Lung (tissue), 12 donors: ENCODE data around the gene KCTD17. TPM values are rescaled to one million over a fixed set of nuclear protein-coding genes. Genes with fewer than 3 reads are reported as not detected.

Experiments used
- ATAC-seq: fragments of 200-7000 bp; cut with Tn5 transposase; one replicate; pipeline ENCODE4 v1.9.1; 2020; ENCODE audit warnings: moderate number of reproducible peaks; ENCODE audit not compliant: insufficient read depth, low FRiP score
- DNase-seq, 3 donors: peaks; one replicate each; pipeline ENCODE4 v3.0.0-alpha.2; 2013 to 2017
- H3K27ac ChIP-seq, 2 donors: one replicate each; pipeline ENCODE4 v1.5.1; 2013; ENCODE audit warnings: mild to moderate bottlenecking in 2 of 2, moderate library complexity in 2 of 2, control low read depth in 1 of 2, inconsistent platforms in 1 of 2, low read depth in 1 of 2, low read length in 1 of 2
- H3K27me3 ChIP-seq, 3 donors: one replicate each; pipeline ENCODE4 v1.5.1; 2013; ENCODE audit warnings: low read length in 2 of 3; ENCODE audit not compliant: control insufficient read depth in 3 of 3, insufficient read depth in 3 of 3
- H3K36me3 ChIP-seq, 4 donors: one replicate each; pipeline ENCODE4 v1.5.1; 2013; ENCODE audit warnings: low read length in 4 of 4, mild to moderate bottlenecking in 1 of 4, moderate library complexity in 1 of 4; ENCODE audit not compliant: control insufficient read depth in 4 of 4, insufficient read depth in 4 of 4
- H3K4me1 ChIP-seq, 5 donors: one replicate each; pipeline ENCODE4 v1.5.1; 2013; ENCODE audit warnings: low read length in 5 of 5, mild to moderate bottlenecking in 2 of 5, moderate library complexity in 1 of 5; ENCODE audit not compliant: control insufficient read depth in 5 of 5, insufficient read depth in 5 of 5
- H3K4me3 ChIP-seq: one replicate; pipeline ENCODE4 v1.5.1; 2013; ENCODE audit warnings: mild to moderate bottlenecking, control low read depth, moderate library complexity
- H3K9ac ChIP-seq, 2 donors: one replicate each; pipeline ENCODE4 v1.5.1; 2013; ENCODE audit warnings: low read length in 2 of 2, control low read depth in 1 of 2; ENCODE audit not compliant: insufficient read depth in 1 of 2
- H3K9me3 ChIP-seq, 4 donors: one replicate each; pipeline ENCODE4 v1.5.1; 2013; ENCODE audit warnings: low read length in 3 of 4, mild to moderate bottlenecking in 1 of 4, moderate library complexity in 1 of 4; ENCODE audit not compliant: control insufficient read depth in 4 of 4, insufficient read depth in 3 of 4
- CTCF ChIP-seq: IDR thresholded peaks from 2 replicates; pipeline ENCODE4 v1.5.1; 2012; ENCODE audit warnings: mild to moderate bottlenecking; ENCODE audit errors: control extremely low read depth, extremely low read depth
- WGBS, 2 donors: extraction: QIAGEN DNeasy Blood & Tissue Kit; methylation state at CpG; one replicate each; pipeline ENCODE4 v1.1.7; 2013; 5-methylcytosine and 5-hydroxymethylcytosine counted together
- polyA plus RNA-seq, 2 donors: library from polyadenylated mRNA; stranded (reverse); fragments of 200-250 nt; gene quantifications; one replicate each; pipeline ENCODE4 v1.2.1, GENCODE V29; 2013
- total RNA-seq, 2 donors: library from RNA; depleted of rRNA in 1 of 2; stranded (reverse); fragments of >200 nt in 1 of 2; gene quantifications; one replicate each; pipeline ENCODE4 v1.2.1, GENCODE V29; 2014 to 2021
- donor health status: control.
- donor health status: control.
- donor health status: Bipolar disorder and iron deficiency.
- donor health status: healthy.
- donor health status: DM: yes; HTN: yes; CAD: no.

The KCTD17 gene
- total and polyA plus RNA-seq, 4 donors, result 9.7 to 26.0 (median 18.3) TPM

- TF ChIP-seq CTCF, result no peak
- no peaks in the 10 kb centered on the region for H3K9me3 ChIP-seq
These were observed 35.2 kb upstream of the KCTD17 start for GRCh38 chr22:37016134-37016910.

GRCh38 chr22:37017356-37017755 is 34.2 kb upstream of the KCTD17 start:
- no peak for DNase-seq
- WGBS, 2 donors, result 87 to 92% methylated on average over 10 of the region's 10 CpGs

More at GRCh38 chr22:37016134-37016910, 35.2 kb upstream of the KCTD17 start:
- H3K36me3 ChIP-seq, result peaks cover 0 to 10% (median 0%) of the 10 kb centered on the region in 4 donors
- H3K4me3 ChIP-seq, result no peak overlapping the region
- H3K27ac ChIP-seq, result no peak overlapping the region
- ATAC-seq (no peak), DNase-seq (peak in 2 of 3 donors; percentile 14 to 46)
- H3K27me3 ChIP-seq, result no peaks in the 10 kb centered on the region
- WGBS, 2 donors, result 89 to 94% methylated on average over 14 of the region's 14 CpGs
- no peak overlapping the region for H3K9ac ChIP-seq
- H3K4me1 ChIP-seq, result peaks cover 0 to 33% (median 18%) of the 10 kb centered on the region in 5 donors

GRCh38 chr22:37018086-37018814 is 33.3 kb upstream of the KCTD17 start:
- Histone ChIP-seq H3K9ac (no peak overlapping the region), H3K4me3 (peak overlapping the region; percentile 80), H3K9me3 (no peaks in the 10 kb centered on the region), H3K27ac (peak overlapping the region in 1 of 2 donors; percentile 15), H3K36me3 (peaks cover 0 to 10% (median 0%) of the 10 kb centered on the region in 4 donors), H3K27me3 (no peaks in the 10 kb centered on the region), H3K4me1 (peaks cover 0 to 35% (median 18%) of the 10 kb centered on the region in 5 donors)
- ATAC-seq (no peak), DNase-seq (no peak)
- WGBS, 2 donors, result 66 to 79% methylated on average over 45 of the region's 45 CpGs
- TF ChIP-seq CTCF, result no peak

More at GRCh38 chr22:37017356-37017755, 34.2 kb upstream of the KCTD17 start:
- Histone ChIP-seq H3K4me3 (no peak overlapping the region), H3K27me3 (no peaks in the 10 kb centered on the region), H3K9ac (no peak overlapping the region), H3K9me3 (no peaks in the 10 kb centered on the region), H3K27ac (no peak overlapping the region), H3K36me3 (peaks cover 0 to 10% (median 0%) of the 10 kb centered on the region in 4 donors), H3K4me1 (peaks cover 0 to 35% (median 18%) of the 10 kb centered on the region in 5 donors)
- no peak for TF ChIP-seq CTCF
- ATAC-seq, result no peak
